A549 (cell line): ENCODE measurements around the gene WASHC3. TPM values are rescaled to one million over a fixed set of nuclear protein-coding genes. Genes with fewer than 3 reads are reported as not detected.
A peak's percentile ranks its signal among the peaks of the same experiment; 100 is the strongest.

ENCODE experiments used
- ATAC-seq, 2 experiments: fragments of 200-7000 bp in 1 of 2; fragments of >200 bp in 1 of 2; cut with Nextera tagmentation in 1 of 2; cut with Tn5 transposase in 1 of 2; 3 replicates each; pipeline versions ENCODE4 v1.8.0 to v1.9.1; 2018 to 2020; ENCODE audit warnings: mild to moderate bottlenecking in 1 of 2, moderate library complexity in 1 of 2
- CTCF ChIA-PET: fragments of 300-600 bp; sonication (Branson Sonifier 250); formaldehyde crosslinking; extraction: SDS; loops from one replicate; lab custom pipeline; 2021; ENCODE audit warnings: antibody characterized with exemption, inconsistent platforms; lab: Yijun Ruan, JAX
- POLR2A ChIA-PET: fragments of 350-600 bp; formaldehyde crosslinking; extraction: SDS; loops from one replicate; lab custom pipeline; 2021; ENCODE audit warnings: antibody characterized with exemption, inconsistent platforms; lab: Yijun Ruan, JAX
- DNase-seq, 2 experiments: peaks; one replicate each; pipeline versions ENCODE4 v3.0.0 to v3.0.0-alpha.2; 2011 to 2016; ENCODE audit warnings: low read depth in 1 of 2, low spot score in 1 of 2
- FAIRE-seq: peaks from 2 replicates; lab custom pipeline; 2011; peaks lifted over from hg19 to GRCh38; lab: Jason Lieb, UNC
- H3K27ac ChIP-seq, 2 experiments: fragments of >200 bp; sonication (Bioruptor Twin); formaldehyde crosslinking; 3 replicates each; pipeline ENCODE4 v1.5.1; 2016 to 2017
- H3K4me1 ChIP-seq: fragments of >200 bp; sonication (Bioruptor Twin); formaldehyde crosslinking; 3 replicates; pipeline ENCODE4 v1.6.1; 2016
- H3K4me2 ChIP-seq: fragments of >200 bp; sonication (Bioruptor Twin); formaldehyde crosslinking; 3 replicates; pipeline ENCODE4 v1.6.1; 2016
- H3K4me3 ChIP-seq: fragments of >200 bp; sonication (Bioruptor Twin); formaldehyde crosslinking; 3 replicates; pipeline ENCODE4 v1.5.1; 2016
- H3K9me3 ChIP-seq: fragments of >200 bp; sonication (Bioruptor Twin); formaldehyde crosslinking; 3 replicates; pipeline ENCODE4 v1.6.1; 2016
- ATOH8 ChIP-seq: fragments of 250-450 bp; sonication (Bioruptor Pico); IDR thresholded peaks from 2 replicates; pipeline ENCODE4 v1.5.0; 2020; ENCODE audit warnings: low read depth, mild to moderate bottlenecking, moderate library complexity
- BCL3 ChIP-seq: fragments of >200 bp; sonication (Bioruptor Twin); formaldehyde crosslinking; IDR thresholded peaks from 3 replicates; pipeline ENCODE4 v1.6.1; 2016
- BHLHE40 ChIP-seq: IDR thresholded peaks from 2 replicates; pipeline ENCODE4 v1.6.1; 2012; ENCODE audit warnings: low read depth, low read length, inconsistent platforms
- CBX2 ChIP-seq: fragments of 200-600 bp; sonication (generic); IDR thresholded peaks from 2 replicates; pipeline ENCODE4 v1.6.1; 2016; ENCODE audit warnings: low read depth, mild to moderate bottlenecking, borderline replicate concordance
- CEBPB ChIP-seq, 2 experiments: fragments of >200 bp in 1 of 2; sonication (Bioruptor Twin) in 1 of 2; formaldehyde crosslinking in 1 of 2; IDR thresholded peaks; 2 replicates each; pipeline ENCODE4 v1.6.1; 2012 to 2016
- CHD4 ChIP-seq: fragments of 200-600 bp; sonication (generic); IDR thresholded peaks from 2 replicates; pipeline ENCODE4 v1.6.1; 2016; ENCODE audit warnings: antibody characterized with exemption, mild to moderate bottlenecking, borderline replicate concordance
- CTCF ChIP-seq: fragments of >200 bp; sonication (Bioruptor Twin); formaldehyde crosslinking; IDR thresholded peaks from 3 replicates; pipeline ENCODE4 v1.5.1; 2016
- FOSL2 ChIP-seq, 2 experiments: fragments of 450-650 bp in 1 of 2; fragments of >200 bp in 1 of 2; sonication (Bioruptor Twin) in 1 of 2; formaldehyde crosslinking; IDR thresholded peaks; 2 replicates each; pipeline versions ENCODE4 v1.5.0 to v1.6.1; 2016 to 2020; ENCODE audit warnings: mild to moderate bottlenecking in 1 of 2, moderate library complexity in 1 of 2
- FOXS1 ChIP-seq: fragments of 250-450 bp; sonication (Bioruptor Pico); IDR thresholded peaks from 2 replicates; pipeline ENCODE4 v1.5.0; 2020; ENCODE audit warnings: mild to moderate bottlenecking, moderate library complexity
- GATA3 ChIP-seq: IDR thresholded peaks from 2 replicates; pipeline ENCODE4 v1.6.1; 2012; ENCODE audit warnings: borderline replicate concordance
- HES2 ChIP-seq: fragments of >200 bp; sonication (Bioruptor Twin); formaldehyde crosslinking; IDR thresholded peaks from 2 replicates; pipeline ENCODE4 v1.6.1; 2016
- KDM5A ChIP-seq: fragments of 200-600 bp; sonication (generic); IDR thresholded peaks from 2 replicates; pipeline ENCODE4 v1.6.1; 2016; ENCODE audit warnings: antibody characterized with exemption, mild to moderate bottlenecking
- MAFK ChIP-seq: fragments of 450-650 bp; IDR thresholded peaks from 2 replicates; pipeline ENCODE4 v1.6.1; 2014; ENCODE audit not compliant: partially characterized antibody
- NPAS2 ChIP-seq: fragments of 250-450 bp; sonication (Bioruptor Pico); IDR thresholded peaks from 2 replicates; pipeline ENCODE4 v1.8.0; 2022; ENCODE audit warnings: mild to moderate bottlenecking, moderate library complexity, borderline replicate concordance
- PHF8 ChIP-seq: fragments of 200-600 bp; sonication (generic); IDR thresholded peaks from 2 replicates; pipeline ENCODE4 v1.6.1; 2016; ENCODE audit warnings: low read depth, mild to moderate bottlenecking, antibody characterized with exemption, moderate library complexity, borderline replicate concordance
- POLR2A ChIP-seq: IDR thresholded peaks from 2 replicates; pipeline ENCODE4 v1.6.1; 2012; ENCODE audit warnings: mild to moderate bottlenecking, low read length
- RAD21 ChIP-seq, 2 experiments: fragments of >200 bp in 1 of 2; sonication (Bioruptor Twin) in 1 of 2; formaldehyde crosslinking in 1 of 2; IDR thresholded peaks in 1 of 2; conservative IDR thresholded peaks in 1 of 2; 2 replicates in 1 of 2; 3 replicates in 1 of 2; pipeline ENCODE4 v1.6.1; 2012 to 2018; ENCODE audit warnings: inconsistent platforms in 1 of 2
- RCOR1 ChIP-seq: fragments of 150-350 bp; IDR thresholded peaks from 2 replicates; pipeline ENCODE4 v1.6.1; 2014; ENCODE audit warnings: antibody characterized with exemption, low read length, low read depth
- RFX5 ChIP-seq: fragments of 450-650 bp; IDR thresholded peaks from 2 replicates; pipeline ENCODE4 v1.7.1; 2014; ENCODE audit warnings: antibody characterized with exemption, mild to moderate bottlenecking, moderate library complexity
- RNF2 ChIP-seq: fragments of 200-600 bp; sonication (generic); IDR thresholded peaks from 2 replicates; pipeline ENCODE4 v1.6.1; 2016; ENCODE audit warnings: low read depth, mild to moderate bottlenecking, antibody characterized with exemption, moderate library complexity, borderline replicate concordance
- SMC3 ChIP-seq: fragments of >200 bp; sonication (Bioruptor Twin); formaldehyde crosslinking; IDR thresholded peaks from 3 replicates; pipeline ENCODE4 v1.6.1; 2018; ENCODE audit warnings: inconsistent platforms
- ZFP36 ChIP-seq: fragments of 450-650 bp; IDR thresholded peaks from 2 replicates; pipeline ENCODE4 v1.6.1; 2014; ENCODE audit warnings: borderline replicate concordance; ENCODE audit not compliant: partially characterized antibody
- WGBS: methylation state at CpG from one replicate; pipeline ENCODE4 v1.1.6; 2017; ENCODE audit errors: missing lambda C conversion rate; 5-methylcytosine and 5-hydroxymethylcytosine counted together
- polyA plus RNA-seq, 4 experiments: library from polyadenylated mRNA; depleted of rRNA in 3 of 4; stranded (reverse); fragments of >200 nt; fragmentation: RNase III in 1 of 4; extraction: RNeasy Plus Mini Kit Qiagen cat#74134 plus additional on column Dnase treatment in 1 of 4; gene quantifications; 2 replicates in 3 of 4; 3 replicates in 1 of 4; pipeline ENCODE4 v1.2.3, GENCODE V29; 2011 to 2017
- TF ChIP-seq, protein P1 (sequence below): fragments of 250-450 bp; sonication (Bioruptor Pico); IDR thresholded peaks from 2 replicates; pipeline ENCODE4 v1.5.0; 2021; ENCODE audit warnings: mild to moderate bottlenecking, moderate library complexity, borderline replicate concordance

Gene WASHC3
- polyA plus RNA-seq, 2 of the 4 experiments (the other 2 are of a cell fraction) = 39.1 to 54.9 TPM

GRCh38 chr12:102067574-102068258 lies 5.9 kb upstream of the WASHC3 start:
- H3K9me3 ChIP-seq = no peaks in the 10 kb centered on the region
- FAIRE-seq (no peak), DNase-seq (no peak), ATAC-seq (no peak)
- no peaks in the 10 kb centered on the region for H3K4me1 ChIP-seq
- H3K4me2 ChIP-seq = no peak overlapping the region
- CTCF ChIA-PET = interaction anchor here (0.6 to 1.0 kb wide), 2 partner anchors 81 to 743 kb away, joined by 3 to 4 read pairs; no protein-coding TSS in a partner anchor
- WGBS = 84% methylated on average over 5 of the region's 5 CpGs
- no peak overlapping the region for H3K27ac ChIP-seq
- no peak overlapping the region for H3K4me3 ChIP-seq
- TF ChIP-seq FOXS1 (CRISPR knock-in tag) (no peak), NPAS2 (CRISPR knock-in tag) (no peak), RNF2 (no peak), CEBPB (IDR thresholded peaks at IDR 0.05) (no peak), PHF8 (no peak), RFX5 (no peak), ATOH8 (CRISPR knock-in tag) (no peak)
- TF ChIP-seq, all 56 proteins: peak for 0
- POLR2A ChIA-PET = no interaction called here

DNA sequence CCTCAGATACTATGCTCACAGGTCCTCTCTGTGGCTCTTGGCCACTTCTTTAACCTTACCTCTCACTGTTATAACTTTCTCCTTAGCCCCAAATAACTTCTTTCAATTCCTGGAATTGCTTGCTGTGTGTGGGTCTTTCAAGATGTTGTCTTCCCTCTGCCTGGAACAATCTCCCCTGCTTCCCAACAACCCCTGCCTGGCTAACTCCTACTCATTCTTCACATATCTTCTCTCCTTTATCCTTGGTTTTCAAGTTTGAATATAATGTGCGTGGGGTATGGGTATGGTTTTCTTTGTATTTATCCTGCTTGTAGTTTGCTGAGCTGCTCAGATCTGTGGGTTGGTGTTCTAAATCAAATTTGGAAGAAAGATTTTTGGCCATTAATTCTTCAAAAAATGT lies 2.7 kb upstream of the WASHC3 start:
- Histone ChIP-seq H3K4me2 (no peak overlapping the region), H3K4me1 (peaks cover 5% of the 10 kb centered on the region; the same call in 1 of the 3 replicates), H3K27ac (no peak overlapping the region), H3K9me3 (no peaks in the 10 kb centered on the region), H3K4me3 (no peak overlapping the region)
- ChIA-PET POLR2A (no interaction called here), CTCF (no interaction called here)
- FAIRE-seq = no peak
- ATAC-seq = no peak
- TF ChIP-seq NPAS2 (CRISPR knock-in tag) (no peak), POLR2A (no peak)
- no peak for DNase-seq
- 81% methylated on average over 1 of the region's 1 CpG for WGBS

DNA sequence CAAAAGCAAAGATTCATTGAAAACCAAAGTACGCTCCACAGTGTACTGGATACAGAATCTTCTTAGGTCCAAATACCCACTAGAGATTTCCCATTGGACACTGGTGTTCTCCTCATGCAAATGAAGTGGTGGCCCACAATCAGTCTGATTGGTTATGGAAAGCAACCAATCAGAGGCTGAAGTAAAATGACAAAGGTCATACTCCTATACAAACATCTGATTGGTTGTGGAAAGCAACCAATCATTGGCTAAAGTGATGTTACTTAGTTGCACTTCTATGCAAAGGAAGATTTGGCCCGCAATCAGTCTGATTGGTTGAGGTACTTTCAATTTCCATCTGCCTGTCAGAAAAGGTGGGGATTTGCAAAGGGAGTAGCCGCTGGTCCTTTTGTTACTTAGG lies 1.3 kb upstream of the WASHC3 start:
- ChIA-PET CTCF (interaction anchor here (0.8 kb wide), 1 partner anchor 78 kb away, joined by 3 read pairs; no protein-coding TSS in a partner anchor), POLR2A (no interaction called here)
- Histone ChIP-seq H3K27ac (no peak overlapping the region), H3K4me3 (no peak overlapping the region), H3K4me2 (no peak overlapping the region), H3K9me3 (no peaks in the 10 kb centered on the region), H3K4me1 (peaks cover 5% of the 10 kb centered on the region; the same call in 1 of the 3 replicates)
- DNase-seq (peak in 1 of 2 experiments; percentile 56), FAIRE-seq (no peak), ATAC-seq (0 out of 6 replicates have a peak, but pooled peaks of 1 of the 2 experiments have one; percentile 1)
- TF ChIP-seq HES2 (no peak), BHLHE40 (no peak), RCOR1 (no peak), CBX2 (no peak), FOSL2 (IDR thresholded peaks at IDR 0.05) (no peak), FOSL2 (CRISPR knock-in tag; IDR thresholded peaks at IDR 0.05) (no peak), SMC3 (no peak)
- TF ChIP-seq, protein P1, sequence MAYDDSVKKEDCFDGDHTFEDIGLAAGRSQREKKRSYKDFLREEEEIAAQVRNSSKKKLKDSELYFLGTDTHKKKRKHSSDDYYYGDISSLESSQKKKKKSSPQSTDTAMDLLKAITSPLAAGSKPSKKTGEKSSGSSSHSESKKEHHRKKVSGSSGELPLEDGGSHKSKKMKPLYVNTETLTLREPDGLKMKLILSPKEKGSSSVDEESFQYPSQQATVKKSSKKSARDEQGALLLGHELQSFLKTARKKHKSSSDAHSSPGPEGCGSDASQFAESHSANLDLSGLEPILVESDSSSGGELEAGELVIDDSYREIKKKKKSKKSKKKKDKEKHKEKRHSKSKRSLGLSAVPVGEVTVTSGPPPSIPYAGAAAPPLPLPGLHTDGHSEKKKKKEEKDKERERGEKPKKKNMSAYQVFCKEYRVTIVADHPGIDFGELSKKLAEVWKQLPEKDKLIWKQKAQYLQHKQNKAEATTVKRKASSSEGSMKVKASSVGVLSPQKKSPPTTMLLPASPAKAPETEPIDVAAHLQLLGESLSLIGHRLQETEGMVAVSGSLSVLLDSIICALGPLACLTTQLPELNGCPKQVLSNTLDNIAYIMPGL = no peak
- WGBS = 95% methylated on average over 3 of the region's 3 CpGs

DNA sequence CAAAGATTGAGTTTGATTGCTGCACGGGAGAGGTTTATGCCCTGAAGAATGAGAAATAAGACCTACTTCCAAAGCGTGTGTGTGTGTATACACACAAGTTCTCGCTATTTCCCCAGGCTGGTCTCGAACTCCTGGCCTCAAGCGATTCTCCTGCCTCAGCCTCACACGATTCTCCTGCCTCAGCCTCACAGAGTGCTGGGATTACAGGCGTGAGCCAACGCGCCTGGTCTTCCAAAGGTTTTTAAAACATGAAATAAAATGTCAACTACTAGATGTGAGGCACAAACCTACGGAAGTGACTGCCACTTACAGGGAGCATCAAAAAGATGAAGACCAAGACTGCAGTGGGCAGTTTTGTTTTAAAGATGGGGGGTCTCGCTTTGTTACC lies 622 bp upstream of the WASHC3 start:
- CTCF ChIA-PET = interaction anchor here (1.2 kb wide), 2 partner anchors 33 to 708 kb away, joined by 3 to 4 read pairs; no protein-coding TSS in a partner anchor
- TF ChIP-seq CHD4 (no peak), BCL3 (no peak), ZFP36 (no peak), SMC3 (no peak), CTCF (no peak), GATA3 (no peak), FOXS1 (CRISPR knock-in tag) (no peak), RAD21 (conservative IDR thresholded peaks at IDR 0.05 in 1 of 2, IDR thresholded peaks at IDR 0.05 in 1 of 2) (no peak), MAFK (no peak), KDM5A (no peak)
- TF ChIP-seq, all 56 proteins: peak for 0
- Histone ChIP-seq H3K4me2 (peak overlapping the region; percentile 66), H3K4me1 (peaks cover 5% of the 10 kb centered on the region; the same call in 1 of the 3 replicates), H3K27ac (peak overlapping the region; percentile 8 to 52; a peak in 3 of 6 replicates), H3K4me3 (peak overlapping the region; percentile 64), H3K9me3 (no peaks in the 10 kb centered on the region)
- no peak for DNase-seq
- POLR2A ChIA-PET = interaction anchor here (1.0 to 1.3 kb wide), 2 partner anchors 9 to 34 kb away, joined by 3 to 4 read pairs; no protein-coding TSS in a partner anchor
- no peak for FAIRE-seq
- ATAC-seq = no peak
- 72% methylated on average over 11 of the region's 11 CpGs for WGBS
